ENCODE measurements around the gene CALU. TPM values are rescaled to one million over a fixed set of nuclear protein-coding genes. Genes with fewer than 3 reads are reported as not detected.

CALU gene
- total RNA-seq, 4 donors from 2014 or later, result 107 to 132 (median 128) TPM

DNA sequence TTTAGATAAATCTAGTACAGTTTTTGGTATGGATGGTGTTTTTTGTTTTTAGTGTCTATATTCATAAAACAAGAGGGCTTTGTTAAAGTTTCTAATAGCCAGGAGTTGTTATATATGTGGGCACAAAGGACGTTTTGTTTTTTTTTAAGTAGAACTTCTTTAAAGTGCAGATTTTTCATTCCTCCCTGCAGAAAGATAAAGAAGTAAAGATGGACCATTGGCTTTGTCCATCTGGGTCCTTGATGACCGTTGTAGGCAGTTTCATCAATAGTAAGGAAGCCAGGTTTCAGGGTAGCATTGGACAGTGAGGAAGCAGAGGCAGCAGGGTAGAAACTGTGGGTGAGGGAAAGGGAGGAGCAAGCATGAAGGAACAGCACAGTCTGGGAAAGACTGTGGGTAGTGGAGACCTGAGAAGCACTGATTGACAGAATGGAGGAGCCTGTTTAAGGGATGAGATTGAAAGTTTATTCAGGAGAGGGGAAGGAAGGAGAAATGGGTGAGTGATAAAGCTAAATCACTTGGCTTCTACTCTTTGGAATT is 5.3 kb downstream of the CALU start:
- ATAC-seq (ENCODE audit: low FRiP score), result no peak
- TF ChIP-seq, protein P1, sequence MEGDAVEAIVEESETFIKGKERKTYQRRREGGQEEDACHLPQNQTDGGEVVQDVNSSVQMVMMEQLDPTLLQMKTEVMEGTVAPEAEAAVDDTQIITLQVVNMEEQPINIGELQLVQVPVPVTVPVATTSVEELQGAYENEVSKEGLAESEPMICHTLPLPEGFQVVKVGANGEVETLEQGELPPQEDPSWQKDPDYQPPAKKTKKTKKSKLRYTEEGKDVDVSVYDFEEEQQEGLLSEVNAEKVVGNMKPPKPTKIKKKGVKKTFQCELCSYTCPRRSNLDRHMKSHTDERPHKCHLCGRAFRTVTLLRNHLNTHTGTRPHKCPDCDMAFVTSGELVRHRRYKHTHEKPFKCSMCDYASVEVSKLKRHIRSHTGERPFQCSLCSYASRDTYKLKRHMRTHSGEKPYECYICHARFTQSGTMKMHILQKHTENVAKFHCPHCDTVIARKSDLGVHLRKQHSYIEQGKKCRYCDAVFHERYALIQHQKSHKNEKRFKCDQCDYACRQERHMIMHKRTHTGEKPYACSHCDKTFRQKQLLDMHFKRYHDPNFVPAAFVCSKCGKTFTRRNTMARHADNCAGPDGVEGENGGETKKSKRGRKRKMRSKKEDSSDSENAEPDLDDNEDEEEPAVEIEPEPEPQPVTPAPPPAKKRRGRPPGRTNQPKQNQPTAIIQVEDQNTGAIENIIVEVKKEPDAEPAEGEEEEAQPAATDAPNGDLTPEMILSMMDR (IDR thresholded peaks at IDR 0.05), result no peak
- no peak for DNase-seq (ENCODE audit: low spot score)

DNA sequence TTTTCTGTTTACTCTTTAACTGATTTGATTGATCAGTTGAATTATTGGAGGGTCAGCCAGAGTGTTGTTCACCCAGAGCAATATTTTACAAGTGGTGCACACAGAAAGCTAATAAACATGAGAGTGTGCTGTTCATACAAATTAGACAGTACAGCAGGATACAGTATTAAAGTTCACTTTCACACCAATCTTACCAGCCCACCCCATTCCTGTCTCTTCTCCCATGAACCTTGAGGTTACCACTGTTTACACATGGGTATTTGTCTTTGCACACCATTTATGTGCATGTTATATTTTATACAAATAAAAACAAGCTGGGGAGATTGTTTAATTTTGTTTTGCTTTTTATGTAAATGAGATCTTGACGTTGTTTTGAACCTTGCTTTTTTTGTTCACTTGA is 6.5 kb downstream of the CALU start:
- ATAC-seq (ENCODE audit: low FRiP score) (no peak), DNase-seq (ENCODE audit: low spot score) (no peak)
- TF ChIP-seq, protein P1 (IDR thresholded peaks at IDR 0.05), result no peak

GRCh38 chr7:128747327-128748079 is 8.3 kb downstream of the CALU start:
- ATAC-seq (ENCODE audit: low FRiP score) (no peak), DNase-seq (ENCODE audit: low spot score) (no peak)
- TF ChIP-seq, protein P1 (IDR thresholded peaks at IDR 0.05), result no peak

GRCh38 chr7:128752251-128752650 is 13.1 kb downstream of the CALU start:
- TF ChIP-seq, protein P1 (IDR thresholded peaks at IDR 0.05), result no peak
- ATAC-seq (ENCODE audit: low FRiP score), result no peak
- no peak for DNase-seq (ENCODE audit: low spot score)

- DNase-seq (ENCODE audit: low spot score) (no peak), ATAC-seq (ENCODE audit: low FRiP score) (no peak)
- TF ChIP-seq, protein P1 (IDR thresholded peaks at IDR 0.05), result no peak
Observed at GRCh38 chr7:128755075-128755818, 16.1 kb downstream of the CALU start.

DNA sequence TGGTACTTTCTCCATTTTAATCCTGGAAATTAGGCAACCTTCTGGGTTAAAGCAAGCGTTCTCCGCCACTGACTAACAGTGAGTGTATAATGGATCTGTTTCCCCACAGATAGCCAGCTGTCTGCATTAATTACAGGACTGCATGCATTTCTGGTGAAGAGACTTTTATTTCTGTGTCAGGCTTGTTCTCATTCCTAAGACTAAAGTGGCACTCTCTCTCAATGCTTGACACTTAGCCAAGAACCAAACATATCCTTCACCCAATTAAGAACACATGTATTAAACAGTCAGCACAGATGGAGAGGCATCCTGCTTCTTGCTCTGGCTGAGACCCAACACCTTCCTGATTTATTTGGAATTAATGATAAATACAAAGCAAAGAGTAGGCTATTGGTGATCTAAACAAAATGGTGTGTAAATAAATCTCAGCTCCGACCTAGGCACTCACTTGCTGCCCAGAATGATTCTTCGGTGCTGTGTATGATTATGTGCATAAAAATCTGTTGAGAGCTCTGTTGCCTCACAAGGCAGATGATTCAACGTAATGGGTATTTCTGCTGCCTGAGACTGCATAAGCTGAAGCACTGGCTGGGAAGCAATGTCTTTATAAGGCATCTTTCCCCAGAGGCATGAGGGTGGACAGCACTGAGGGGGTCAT is 16.8 kb downstream of the CALU start:
- TF ChIP-seq, protein P1 (IDR thresholded peaks at IDR 0.05), result no peak
- DNase-seq (ENCODE audit: low spot score) (no peak), ATAC-seq (ENCODE audit: low FRiP score) (no peak)

Data from omental fat pad (tissue), 4 donors.